ENCODE results near the gene SOCS4.

GRCh38 chr14:55094292-55095157 is 67.5 kb downstream of the SOCS4 start:
- no peak for TF ChIP-seq POLR2AphosphoS5 (IDR thresholded peaks at IDR 0.05)
- no peak for TF ChIP-seq POLR2A (IDR thresholded peaks at IDR 0.05)
- TF ChIP-seq, protein P1, sequence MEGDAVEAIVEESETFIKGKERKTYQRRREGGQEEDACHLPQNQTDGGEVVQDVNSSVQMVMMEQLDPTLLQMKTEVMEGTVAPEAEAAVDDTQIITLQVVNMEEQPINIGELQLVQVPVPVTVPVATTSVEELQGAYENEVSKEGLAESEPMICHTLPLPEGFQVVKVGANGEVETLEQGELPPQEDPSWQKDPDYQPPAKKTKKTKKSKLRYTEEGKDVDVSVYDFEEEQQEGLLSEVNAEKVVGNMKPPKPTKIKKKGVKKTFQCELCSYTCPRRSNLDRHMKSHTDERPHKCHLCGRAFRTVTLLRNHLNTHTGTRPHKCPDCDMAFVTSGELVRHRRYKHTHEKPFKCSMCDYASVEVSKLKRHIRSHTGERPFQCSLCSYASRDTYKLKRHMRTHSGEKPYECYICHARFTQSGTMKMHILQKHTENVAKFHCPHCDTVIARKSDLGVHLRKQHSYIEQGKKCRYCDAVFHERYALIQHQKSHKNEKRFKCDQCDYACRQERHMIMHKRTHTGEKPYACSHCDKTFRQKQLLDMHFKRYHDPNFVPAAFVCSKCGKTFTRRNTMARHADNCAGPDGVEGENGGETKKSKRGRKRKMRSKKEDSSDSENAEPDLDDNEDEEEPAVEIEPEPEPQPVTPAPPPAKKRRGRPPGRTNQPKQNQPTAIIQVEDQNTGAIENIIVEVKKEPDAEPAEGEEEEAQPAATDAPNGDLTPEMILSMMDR (IDR thresholded peaks at IDR 0.05), result no peak

Measured in prostate gland (tissue), 2 donors.